CD4-positive, alpha-beta T cell (primary cell): ENCODE results near the gene ATP1A2. TPM values are rescaled to one million over a fixed set of nuclear protein-coding genes. Genes with fewer than 3 reads are reported as not detected.

ENCODE experiments used
- ATAC-seq: fragments of 200-7000 bp; cut with Tn5 transposase; one replicate; pipeline ENCODE4 v1.10.0; 2022; ENCODE audit warnings: mild to moderate bottlenecking; ENCODE audit not compliant: poor library complexity
- CTCF ChIA-PET: fragments of 350-600 bp; sonication (Branson Sonifier 250); formaldehyde crosslinking; loops from one replicate; lab custom pipeline; 2021; ENCODE audit warnings: antibody characterized with exemption, inconsistent platforms; lab: Charles Lee
- POLR2A ChIA-PET: fragments of 350-600 bp; sonication (Branson Sonifier 250); formaldehyde crosslinking; loops from one replicate; lab custom pipeline; 2021; ENCODE audit warnings: antibody characterized with exemption, inconsistent platforms; lab: Charles Lee
- DNase-seq, 14 experiments: peaks; one replicate each; pipeline ENCODE4 v3.0.0-alpha.2; 2013 to 2020; ENCODE audit warnings: mixed read lengths in 2 of 14
- H3K27ac ChIP-seq, 2 donors: one replicate each; pipeline versions ENCODE4 v1.5.1 to v1.7.0; 2013; ENCODE audit warnings: low read length in 2 of 2, low read depth in 1 of 2, mild to moderate bottlenecking in 1 of 2
- H3K27me3 ChIP-seq, 2 experiments: 1 replicate in 1 of 2; 2 replicates in 1 of 2; pipeline versions ENCODE4 v1.6.1 to v1.7.0; 2013; ENCODE audit warnings: low read length in 2 of 2, control low read depth in 1 of 2, mild to moderate bottlenecking in 1 of 2, moderate library complexity in 1 of 2; ENCODE audit not compliant: insufficient read depth in 2 of 2, control insufficient read depth in 1 of 2
- H3K36me3 ChIP-seq: one replicate; pipeline ENCODE4 v1.6.1; 2013; ENCODE audit warnings: low read length, control low read depth; ENCODE audit not compliant: insufficient read depth
- H3K4me1 ChIP-seq: one replicate; pipeline ENCODE4 v1.6.1; 2013; ENCODE audit warnings: low read length, control low read depth; ENCODE audit not compliant: insufficient read depth
- H3K4me3 ChIP-seq: one replicate; pipeline ENCODE4 v1.5.1; 2013; ENCODE audit warnings: mild to moderate bottlenecking, low read length, moderate library complexity
- H3K9me3 ChIP-seq, 2 experiments: 1 replicate in 1 of 2; 2 replicates in 1 of 2; pipeline versions ENCODE4 v1.6.1 to v1.7.0; 2013; ENCODE audit warnings: low read length in 2 of 2, mild to moderate bottlenecking in 2 of 2, control low read depth in 1 of 2, moderate library complexity in 1 of 2; ENCODE audit not compliant: control insufficient read depth in 1 of 2, insufficient read depth in 1 of 2
- H3K27ac Mint-ChIP-seq: one replicate; pipeline ENCODE4 v1.8.0; 2020; ENCODE audit warnings: mixed read lengths
- H3K27me3 Mint-ChIP-seq: one replicate; pipeline ENCODE4 v1.8.0; 2021; ENCODE audit warnings: mixed read lengths
- H3K36me3 Mint-ChIP-seq: one replicate; pipeline ENCODE4 v1.8.0; 2021; ENCODE audit warnings: low read depth, mixed read lengths
- H3K4me1 Mint-ChIP-seq: one replicate; pipeline ENCODE4 v1.8.0; 2021; ENCODE audit warnings: low read depth, mixed read lengths
- H3K4me3 Mint-ChIP-seq: one replicate; pipeline ENCODE4 v1.8.0; 2020; ENCODE audit warnings: mild to moderate bottlenecking, mixed read lengths
- H3K9me3 Mint-ChIP-seq: one replicate; pipeline ENCODE4 v1.8.0; 2020; ENCODE audit warnings: mixed read lengths
- intact Hi-C, 2 experiments: fragments of 100-400 bp; cut with DNase I in 1 of 2; cut with micrococcal nuclease in 1 of 2; formaldehyde crosslinking; loops; one replicate each; pipeline versions ENCODE4 v1.15.1 to v1.9.0; 2023 to 2025; cut with DNase I, micrococcal nuclease
- total RNA-seq, 174 experiments: library from RNA in 2 of 174; stranded (reverse) in 2 of 174; gene quantifications; one replicate each; pipeline ENCODE4 v1.2.3 and lab custom pipeline; 2021 to 2026
- TF ChIP-seq, protein P1 (sequence below): fragments of 200-600 bp; IDR thresholded peaks from one replicate; pipeline ENCODE4 v1.8.0; 2022; ENCODE audit warnings: antibody characterized with exemption, mild to moderate bottlenecking

ATP1A2 gene
- total RNA-seq, 2 experiments from 2014 or later: not detected

DNA sequence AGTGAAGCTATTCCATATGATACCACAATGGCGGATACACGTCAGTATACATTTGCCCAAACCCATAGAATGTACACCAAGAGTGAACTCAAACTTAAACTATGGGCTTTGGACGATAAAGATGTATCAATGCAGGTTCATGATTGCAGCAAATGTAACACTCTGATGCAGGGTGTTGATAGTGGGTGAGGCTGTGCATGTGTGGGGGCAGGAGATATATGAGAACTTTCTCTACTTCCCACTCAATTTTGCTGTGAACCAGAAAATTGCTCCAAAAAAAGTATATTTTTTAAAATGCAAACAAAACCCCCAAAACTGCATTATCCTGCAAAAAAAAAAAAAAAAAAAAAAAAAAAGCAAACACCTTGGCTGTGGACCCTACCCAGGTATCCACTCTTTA is 3.4 kb downstream of the ATP1A2 start:
- no peak overlapping the region for H3K27ac ChIP-seq
- no peak overlapping the region for H3K4me3 ChIP-seq
- ATAC-seq: no peak
- H3K9me3 Mint-ChIP-seq: no peaks in the 10 kb centered on the region
- TF ChIP-seq, protein P1, sequence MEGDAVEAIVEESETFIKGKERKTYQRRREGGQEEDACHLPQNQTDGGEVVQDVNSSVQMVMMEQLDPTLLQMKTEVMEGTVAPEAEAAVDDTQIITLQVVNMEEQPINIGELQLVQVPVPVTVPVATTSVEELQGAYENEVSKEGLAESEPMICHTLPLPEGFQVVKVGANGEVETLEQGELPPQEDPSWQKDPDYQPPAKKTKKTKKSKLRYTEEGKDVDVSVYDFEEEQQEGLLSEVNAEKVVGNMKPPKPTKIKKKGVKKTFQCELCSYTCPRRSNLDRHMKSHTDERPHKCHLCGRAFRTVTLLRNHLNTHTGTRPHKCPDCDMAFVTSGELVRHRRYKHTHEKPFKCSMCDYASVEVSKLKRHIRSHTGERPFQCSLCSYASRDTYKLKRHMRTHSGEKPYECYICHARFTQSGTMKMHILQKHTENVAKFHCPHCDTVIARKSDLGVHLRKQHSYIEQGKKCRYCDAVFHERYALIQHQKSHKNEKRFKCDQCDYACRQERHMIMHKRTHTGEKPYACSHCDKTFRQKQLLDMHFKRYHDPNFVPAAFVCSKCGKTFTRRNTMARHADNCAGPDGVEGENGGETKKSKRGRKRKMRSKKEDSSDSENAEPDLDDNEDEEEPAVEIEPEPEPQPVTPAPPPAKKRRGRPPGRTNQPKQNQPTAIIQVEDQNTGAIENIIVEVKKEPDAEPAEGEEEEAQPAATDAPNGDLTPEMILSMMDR: no peak
- no peak overlapping the region for H3K27ac Mint-ChIP-seq
- no peak overlapping the region for H3K4me3 Mint-ChIP-seq
- peaks cover 7 to 15% of the 10 kb centered on the region in 2 experiments for H3K27me3 ChIP-seq
- H3K4me1 Mint-ChIP-seq: no peaks in the 10 kb centered on the region
- H3K4me1 ChIP-seq: no peaks in the 10 kb centered on the region
- ChIA-PET POLR2A (no interaction called here), CTCF (no interaction called here)
- no peak for DNase-seq
- H3K27me3 Mint-ChIP-seq: peaks cover 18% of the 10 kb centered on the region
- intact Hi-C loops: no loop called here
- no peaks in the 10 kb centered on the region for H3K9me3 ChIP-seq
- H3K36me3 ChIP-seq: no peaks in the 10 kb centered on the region
- H3K36me3 Mint-ChIP-seq: no peaks in the 10 kb centered on the region

DNA sequence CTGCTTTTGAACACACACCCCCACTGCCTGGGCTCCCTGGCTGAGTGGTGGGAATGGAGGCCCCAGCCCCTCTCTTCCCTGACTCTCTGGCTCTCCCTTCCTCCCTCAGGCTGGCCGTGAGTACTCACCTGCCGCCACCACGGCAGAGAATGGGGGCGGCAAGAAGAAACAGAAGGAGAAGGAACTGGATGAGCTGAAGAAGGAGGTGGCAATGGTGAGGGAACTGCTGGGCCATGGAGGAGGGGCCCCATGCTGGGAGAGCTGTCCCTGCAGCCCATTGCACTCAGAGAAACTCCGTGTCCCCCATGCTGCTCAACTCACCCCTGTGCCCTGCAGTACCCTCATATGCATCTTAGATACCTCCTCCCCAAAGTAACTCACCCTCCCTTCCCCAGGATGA is 5.2 kb downstream of the ATP1A2 start:
- ChIA-PET CTCF (no interaction called here), POLR2A (no interaction called here)
- DNase-seq (no peak), ATAC-seq (no peak)
- no peaks in the 10 kb centered on the region for H3K36me3 ChIP-seq
- no peak overlapping the region for H3K27ac ChIP-seq
- Mint-ChIP-seq H3K9me3 (no peaks in the 10 kb centered on the region), H3K36me3 (no peaks in the 10 kb centered on the region), H3K27me3 (peaks cover 8% of the 10 kb centered on the region), H3K4me3 (no peak overlapping the region), H3K4me1 (no peaks in the 10 kb centered on the region), H3K27ac (no peak overlapping the region)
- intact Hi-C loops: no loop called here
- H3K9me3 ChIP-seq: no peaks in the 10 kb centered on the region
- TF ChIP-seq, protein P1: no peak
- no peaks in the 10 kb centered on the region for H3K4me1 ChIP-seq
- peaks cover 7 to 14% of the 10 kb centered on the region in 2 experiments for H3K27me3 ChIP-seq
- no peak overlapping the region for H3K4me3 ChIP-seq

DNA sequence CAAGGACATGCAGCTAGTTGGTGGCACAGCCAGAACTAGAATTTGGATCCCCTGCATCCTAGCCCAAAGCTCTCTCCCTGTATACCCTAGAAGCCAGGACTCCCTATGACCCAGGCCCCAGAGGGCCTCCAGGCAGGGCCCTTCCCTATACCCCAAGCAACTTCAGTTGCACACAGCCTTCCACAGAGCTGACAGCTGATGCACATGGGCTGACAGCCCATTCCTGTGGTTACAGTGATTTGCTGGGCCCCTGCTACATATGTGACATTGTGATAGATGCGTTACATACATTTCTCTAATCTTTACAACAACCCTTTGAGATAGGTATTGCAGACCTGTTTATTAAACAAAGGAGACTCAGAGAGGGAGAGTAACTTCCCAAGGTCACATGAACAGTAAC is 5.8 kb downstream of the ATP1A2 start:
- Histone ChIP-seq H3K27ac (no peak overlapping the region), H3K36me3 (no peaks in the 10 kb centered on the region), H3K9me3 (no peaks in the 10 kb centered on the region), H3K4me3 (no peak overlapping the region), H3K27me3 (peaks cover 4 to 9% of the 10 kb centered on the region in 2 experiments), H3K4me1 (no peaks in the 10 kb centered on the region)
- H3K4me1 Mint-ChIP-seq: no peaks in the 10 kb centered on the region
- POLR2A ChIA-PET: no interaction called here
- peaks cover 5% of the 10 kb centered on the region for H3K27me3 Mint-ChIP-seq
- ATAC-seq: no peak
- H3K27ac Mint-ChIP-seq: no peak overlapping the region
- TF ChIP-seq, protein P1: no peak
- H3K36me3 Mint-ChIP-seq: no peaks in the 10 kb centered on the region
- DNase-seq: no peak
- no peaks in the 10 kb centered on the region for H3K9me3 Mint-ChIP-seq
- no peak overlapping the region for H3K4me3 Mint-ChIP-seq
- intact Hi-C loops: no loop called here
- CTCF ChIA-PET: no interaction called here
